ENCODE measurements around the gene ABI3. TPM values are rescaled to one million over a fixed set of nuclear protein-coding genes. Genes with fewer than 3 reads are reported as not detected.

The ABI3 gene
- total RNA-seq, 1 experiment from 2014 or later = not detected

GRCh38 chr17:49194297-49194607 is 16.3 kb upstream of the ABI3 start:
- peak overlapping the region; percentile 79; the same call in 1 of the 2 replicates for H3K4me2 ChIP-seq (ENCODE audit: low read length)
- no peaks in the 10 kb centered on the region for H3K27me3 ChIP-seq (ENCODE audit: low read length)
- no peak for DNase-seq
- no peaks in the 10 kb centered on the region for H4K20me1 ChIP-seq (ENCODE audit: low read length)
- BruUV-seq (replicated peaks) = no TSS peak
- intact Hi-C loops (cut with micrococcal nuclease) = loop anchor here (5.0 kb wide), 3 partner anchors 107 to 302 kb away; partner anchors contain the start of genes ATP5MC1 and SNF8
- peak overlapping the region; percentile 75 for H2AFZ ChIP-seq (ENCODE audit: low read length)
- TF ChIP-seq, protein P1, sequence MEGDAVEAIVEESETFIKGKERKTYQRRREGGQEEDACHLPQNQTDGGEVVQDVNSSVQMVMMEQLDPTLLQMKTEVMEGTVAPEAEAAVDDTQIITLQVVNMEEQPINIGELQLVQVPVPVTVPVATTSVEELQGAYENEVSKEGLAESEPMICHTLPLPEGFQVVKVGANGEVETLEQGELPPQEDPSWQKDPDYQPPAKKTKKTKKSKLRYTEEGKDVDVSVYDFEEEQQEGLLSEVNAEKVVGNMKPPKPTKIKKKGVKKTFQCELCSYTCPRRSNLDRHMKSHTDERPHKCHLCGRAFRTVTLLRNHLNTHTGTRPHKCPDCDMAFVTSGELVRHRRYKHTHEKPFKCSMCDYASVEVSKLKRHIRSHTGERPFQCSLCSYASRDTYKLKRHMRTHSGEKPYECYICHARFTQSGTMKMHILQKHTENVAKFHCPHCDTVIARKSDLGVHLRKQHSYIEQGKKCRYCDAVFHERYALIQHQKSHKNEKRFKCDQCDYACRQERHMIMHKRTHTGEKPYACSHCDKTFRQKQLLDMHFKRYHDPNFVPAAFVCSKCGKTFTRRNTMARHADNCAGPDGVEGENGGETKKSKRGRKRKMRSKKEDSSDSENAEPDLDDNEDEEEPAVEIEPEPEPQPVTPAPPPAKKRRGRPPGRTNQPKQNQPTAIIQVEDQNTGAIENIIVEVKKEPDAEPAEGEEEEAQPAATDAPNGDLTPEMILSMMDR (conservative IDR thresholded peaks at IDR 0.05; ENCODE audit: low read depth, low read length) = no peak
- TF ChIP-seq EZH2phosphoT487 (IDR thresholded peaks at IDR 0.05; ENCODE audit: borderline replicate concordance, low read length) = no peak
- no peak for TF ChIP-seq EZH2 (IDR thresholded peaks at IDR 0.05; ENCODE audit: low read length, unreplicated experiment)
- no peaks in the 10 kb centered on the region for H3K36me3 ChIP-seq (ENCODE audit: low read depth, low read length)
- no peaks in the 10 kb centered on the region for H3F3A ChIP-seq (ENCODE audit: low read length, unreplicated experiment)
- no peak overlapping the region for H3K27ac ChIP-seq (ENCODE audit: low read length)
- no peak overlapping the region for H3K4me3 ChIP-seq (ENCODE audit: low read length)
- H3K9me3 ChIP-seq (ENCODE audit: low read length) = no peaks in the 10 kb centered on the region
- ChIA-PET POLR2A (ENCODE audit: unreplicated experiment) (interaction anchor here (0.6 kb wide), 1 partner anchor 956 kb away, joined by 4 read pairs; no protein-coding TSS in a partner anchor), CTCF (no interaction called here)
- ATAC-seq = no peak
- no peaks in the 10 kb centered on the region for H3K9me2 ChIP-seq (replicated peaks; ENCODE audit: low read length)
- H3K9ac ChIP-seq (ENCODE audit: low read length) = no peak overlapping the region
- H3K4me1 ChIP-seq (ENCODE audit: insufficient read depth, low read length) = peaks cover 17% of the 10 kb centered on the region
- H3K79me2 ChIP-seq (ENCODE audit: low read length) = no peaks in the 10 kb centered on the region

DNA sequence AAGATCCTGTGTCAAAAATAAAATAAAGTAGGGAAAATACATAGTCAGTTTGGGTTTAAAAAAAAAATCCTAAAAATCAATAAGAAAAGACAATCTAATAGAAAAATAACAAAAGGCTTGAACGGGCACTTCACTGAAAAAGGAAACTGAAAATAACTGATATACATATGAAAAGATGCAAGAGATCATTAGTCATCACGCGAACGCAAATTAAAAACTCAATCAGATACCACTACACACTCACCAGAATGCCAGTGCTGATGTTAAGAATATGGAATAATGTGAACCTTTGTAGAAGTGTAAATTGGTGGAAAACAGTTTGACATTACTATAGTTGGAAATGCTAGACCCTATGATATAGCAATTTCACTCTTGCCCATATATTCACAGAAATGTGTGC is 14.8 kb upstream of the ABI3 start:
- Histone ChIP-seq H3K36me3 (ENCODE audit: low read depth, low read length) (no peaks in the 10 kb centered on the region), H3K4me2 (ENCODE audit: low read length) (no peak overlapping the region), H3K9ac (ENCODE audit: low read length) (no peak overlapping the region), H4K20me1 (ENCODE audit: low read length) (no peaks in the 10 kb centered on the region), H3K4me3 (ENCODE audit: low read length) (no peak overlapping the region), H3K9me3 (ENCODE audit: low read length) (no peaks in the 10 kb centered on the region), H3K27me3 (ENCODE audit: low read length) (no peaks in the 10 kb centered on the region), H3K9me2 (replicated peaks; ENCODE audit: low read length) (no peaks in the 10 kb centered on the region), H3K79me2 (ENCODE audit: low read length) (no peaks in the 10 kb centered on the region), H3K4me1 (ENCODE audit: insufficient read depth, low read length) (peaks cover 14% of the 10 kb centered on the region), H3K27ac (ENCODE audit: low read length) (no peak overlapping the region), H2AFZ (ENCODE audit: low read length) (no peak overlapping the region), H3F3A (ENCODE audit: low read length, unreplicated experiment) (no peaks in the 10 kb centered on the region)
- TF ChIP-seq, protein P1 (conservative IDR thresholded peaks at IDR 0.05; ENCODE audit: low read depth, low read length) = no peak
- TF ChIP-seq EZH2 (IDR thresholded peaks at IDR 0.05; ENCODE audit: low read length, unreplicated experiment) = no peak
- no peak for TF ChIP-seq EZH2phosphoT487 (IDR thresholded peaks at IDR 0.05; ENCODE audit: borderline replicate concordance, low read length)
- BruUV-seq (replicated peaks) = no TSS peak
- ChIA-PET CTCF (no interaction called here), POLR2A (ENCODE audit: unreplicated experiment) (no interaction called here)
- DNase-seq (no peak), ATAC-seq (no peak)
- intact Hi-C loops (cut with micrococcal nuclease) = no loop called here

GRCh38 chr17:49196520-49196919 is 14.0 kb upstream of the ABI3 start:
- Histone ChIP-seq H3K4me2 (ENCODE audit: low read length) (no peak overlapping the region), H3K9me2 (replicated peaks; ENCODE audit: low read length) (no peaks in the 10 kb centered on the region), H2AFZ (ENCODE audit: low read length) (no peak overlapping the region), H4K20me1 (ENCODE audit: low read length) (no peaks in the 10 kb centered on the region), H3K4me1 (ENCODE audit: insufficient read depth, low read length) (peaks cover 11% of the 10 kb centered on the region), H3F3A (ENCODE audit: low read length, unreplicated experiment) (no peaks in the 10 kb centered on the region), H3K79me2 (ENCODE audit: low read length) (no peaks in the 10 kb centered on the region), H3K27me3 (ENCODE audit: low read length) (no peaks in the 10 kb centered on the region), H3K4me3 (ENCODE audit: low read length) (no peak overlapping the region), H3K36me3 (ENCODE audit: low read depth, low read length) (no peaks in the 10 kb centered on the region), H3K9ac (ENCODE audit: low read length) (no peak overlapping the region), H3K9me3 (ENCODE audit: low read length) (no peaks in the 10 kb centered on the region), H3K27ac (ENCODE audit: low read length) (no peak overlapping the region)
- CTCF ChIA-PET = no interaction called here
- ATAC-seq (no peak), DNase-seq (no peak)
- POLR2A ChIA-PET (ENCODE audit: unreplicated experiment) = no interaction called here
- intact Hi-C loops (cut with micrococcal nuclease) = no loop called here
- TF ChIP-seq EZH2phosphoT487 (IDR thresholded peaks at IDR 0.05; ENCODE audit: borderline replicate concordance, low read length) = no peak
- TF ChIP-seq, protein P1 (conservative IDR thresholded peaks at IDR 0.05; ENCODE audit: low read depth, low read length) = no peak
- TF ChIP-seq EZH2 (IDR thresholded peaks at IDR 0.05; ENCODE audit: low read length, unreplicated experiment) = no peak
- BruUV-seq (replicated peaks) = no TSS peak

All from PC-3 (cell line).